NCI-H2107 treated with DMSO at 0.1 percent for 48 hours (cell line): Measurements from ENCODE around the gene SPRED3.
A peak's percentile ranks its signal among the peaks of the same experiment; 100 is the strongest.

ENCODE experiments used
- DNase-seq: peaks from one replicate; lab custom pipeline; 2025; ENCODE audit not compliant: unreplicated experiment; lab: John Stamatoyannopoulos, UW

SPRED3 gene

GRCh38 chr19:38371081-38371480 lies 17.4 kb upstream of the SPRED3 start:
- no peak for DNase-seq

- DNase-seq = no peak
These were observed 14.6 kb upstream of the SPRED3 start for GRCh38 chr19:38373907-38374331.

DNA sequence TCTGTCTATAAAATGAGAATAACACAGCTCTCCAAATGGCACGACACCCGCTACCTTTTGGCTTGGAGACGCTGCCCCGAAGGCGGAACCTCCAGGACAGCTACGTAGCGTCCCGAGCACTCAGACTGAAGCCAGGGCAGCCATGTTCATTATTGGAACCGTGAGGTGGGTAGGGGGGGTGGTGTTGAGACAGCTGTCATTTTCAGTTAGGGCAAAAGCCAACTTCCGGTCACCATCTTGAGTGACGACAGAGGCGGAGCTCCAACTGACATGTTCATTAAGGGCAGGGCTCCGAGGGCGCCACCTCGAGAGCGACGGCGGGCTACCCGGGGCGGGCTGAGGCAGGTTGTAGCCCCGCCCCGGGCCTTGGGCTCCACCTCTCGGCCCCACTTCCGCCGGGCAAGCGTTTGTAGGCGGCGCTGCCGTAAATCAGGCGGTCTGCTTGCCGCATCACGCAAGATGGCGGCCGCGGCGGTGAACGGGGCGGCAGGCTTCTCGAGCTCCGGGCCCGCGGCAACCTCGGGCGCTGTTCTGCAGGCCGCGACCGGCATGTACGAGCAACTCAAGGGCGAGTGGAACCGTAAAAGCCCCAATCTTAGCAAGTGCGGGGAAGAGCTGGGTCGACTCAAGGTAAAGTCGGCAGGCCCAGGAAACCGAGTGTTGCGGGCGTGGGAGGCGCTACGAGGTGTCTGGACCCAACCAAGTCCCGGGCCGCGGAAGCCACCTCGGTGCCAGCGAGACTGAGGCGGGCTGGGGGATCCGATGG lies 14.0 kb upstream of the SPRED3 start, which contains the start of gene PSMD8:
TSS of gene PSMD8 (plus strand) at position 240 of the 766 bp plus-strand sequence. CDS start at position 271, 31 bp downstream.
- DNase-seq = peak; percentile 97

DNA sequence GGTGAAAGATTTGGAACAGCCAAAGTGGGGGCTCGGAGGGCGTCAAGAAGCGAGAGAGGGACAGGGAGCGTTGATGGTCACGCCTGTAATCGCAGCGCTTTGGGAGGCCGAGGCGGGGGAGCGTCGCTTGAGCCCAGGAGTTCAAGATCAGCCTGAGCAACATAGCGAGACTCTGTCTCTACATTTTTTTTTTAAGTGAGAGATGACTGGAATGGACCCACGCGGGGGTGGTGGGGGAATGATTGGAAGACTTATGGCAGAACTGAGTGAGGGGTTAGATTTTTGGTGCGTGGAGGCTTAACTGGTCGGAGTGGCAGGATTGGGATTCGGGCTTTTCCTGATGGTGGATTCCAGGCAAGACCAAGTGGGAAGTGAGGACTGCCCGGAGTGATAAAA lies 13.4 kb upstream of the SPRED3 start:
- DNase-seq = no peak

DNA sequence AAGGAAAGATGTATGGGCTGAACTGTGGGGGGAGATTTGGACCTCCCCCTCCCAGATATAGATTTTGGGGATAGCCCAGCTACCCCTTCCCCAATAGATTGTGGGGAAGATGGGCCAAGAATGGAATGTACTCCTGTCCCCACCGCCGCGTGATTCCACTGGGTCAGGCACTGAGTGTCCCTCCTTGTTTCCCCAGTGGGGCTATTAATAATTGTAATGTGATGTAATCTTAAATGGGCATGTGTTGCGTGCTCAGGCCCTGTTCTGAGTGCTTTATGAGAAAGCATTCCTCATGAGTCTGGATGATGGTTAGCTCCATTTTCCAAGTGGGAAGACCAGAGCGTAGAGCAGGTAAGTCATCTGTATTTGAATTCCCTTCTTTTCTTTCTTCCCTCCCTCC lies 12.7 kb upstream of the SPRED3 start:
- DNase-seq = no peak

GRCh38 chr19:38376576-38376975 lies 11.9 kb upstream of the SPRED3 start:
- no peak for DNase-seq

GRCh38 chr19:38377052-38377451 lies 11.4 kb upstream of the SPRED3 start:
- no peak for DNase-seq

DNA sequence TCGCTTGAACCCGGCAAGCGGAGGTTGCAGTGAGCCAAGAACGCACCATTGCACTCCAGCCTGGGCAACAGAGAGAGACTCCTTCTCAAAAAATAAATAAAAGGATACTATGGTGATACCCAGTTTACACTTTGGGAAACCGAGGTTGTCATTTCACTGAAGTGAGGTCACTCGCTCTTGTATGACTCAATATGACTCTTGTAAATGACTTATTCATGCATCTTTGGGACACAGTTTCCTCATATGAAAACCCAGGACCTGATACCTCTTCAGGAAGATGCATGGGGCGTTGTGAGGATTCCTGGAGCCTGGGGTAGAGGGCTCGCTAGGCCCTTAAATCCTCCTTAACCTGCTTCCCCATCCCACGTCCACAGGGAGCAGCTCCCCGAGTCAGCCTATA lies 9.6 kb upstream of the SPRED3 start:
- no peak for DNase-seq

DNA sequence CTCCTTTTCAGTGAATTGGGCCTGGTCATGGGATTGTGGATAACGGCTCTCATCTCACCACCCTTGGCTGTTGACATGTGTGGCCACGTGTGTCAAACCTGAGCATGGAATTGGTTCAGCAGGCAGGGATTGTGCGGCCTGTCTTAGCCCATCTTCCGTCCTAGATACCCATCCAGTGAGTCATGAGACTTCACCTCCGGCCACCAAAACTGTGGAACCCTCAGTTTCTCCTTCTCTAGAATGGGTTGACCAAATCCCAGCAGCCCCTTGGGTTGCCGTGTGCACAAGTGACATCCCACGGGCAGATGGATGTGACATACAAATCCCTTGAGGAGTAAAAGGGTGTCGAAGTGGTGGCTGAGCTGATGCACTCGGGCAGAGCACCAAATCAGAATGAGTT lies 7.4 kb upstream of the SPRED3 start:
- DNase-seq = no peak

DNA sequence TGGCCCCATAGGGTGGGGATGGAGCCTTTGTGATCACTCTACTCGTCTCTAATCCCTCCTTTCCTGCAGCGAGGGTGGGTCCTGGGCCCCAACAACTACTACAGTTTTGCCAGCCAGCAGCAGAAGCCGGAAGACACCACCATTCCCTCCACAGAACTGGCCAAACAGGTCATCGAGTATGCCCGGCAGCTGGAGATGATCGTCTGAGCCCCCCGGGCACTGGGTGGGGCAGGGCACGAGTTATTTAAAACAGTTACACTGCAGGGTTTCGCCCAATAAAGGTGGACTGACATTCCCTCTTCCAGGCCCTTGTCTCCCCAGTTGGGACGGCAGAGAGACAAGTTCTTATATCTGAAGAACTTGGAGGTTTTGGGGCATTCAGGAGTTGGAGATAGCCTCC lies 5.3 kb upstream of the SPRED3 start:
- DNase-seq = no peak

DNA sequence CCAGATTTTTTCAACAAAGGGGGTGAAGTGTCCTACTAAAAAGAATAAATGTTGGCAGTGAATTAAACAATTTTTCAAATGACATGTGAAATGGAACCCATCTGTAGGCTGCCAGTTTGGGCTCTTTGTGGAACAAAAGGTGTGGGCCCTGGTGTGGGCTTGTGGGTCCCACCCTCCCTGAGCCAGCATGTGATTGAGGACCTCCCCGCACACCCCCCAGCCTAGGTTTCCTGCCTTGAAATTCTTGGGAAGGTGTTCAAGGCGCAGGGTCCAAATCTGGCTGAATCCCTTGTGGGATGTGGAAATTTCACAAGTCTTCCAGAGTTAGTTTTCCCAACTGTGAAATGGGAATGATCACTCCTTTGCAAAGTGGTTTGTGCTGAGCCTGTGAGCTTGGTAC lies 4.8 kb upstream of the SPRED3 start:
- DNase-seq = no peak

DNA sequence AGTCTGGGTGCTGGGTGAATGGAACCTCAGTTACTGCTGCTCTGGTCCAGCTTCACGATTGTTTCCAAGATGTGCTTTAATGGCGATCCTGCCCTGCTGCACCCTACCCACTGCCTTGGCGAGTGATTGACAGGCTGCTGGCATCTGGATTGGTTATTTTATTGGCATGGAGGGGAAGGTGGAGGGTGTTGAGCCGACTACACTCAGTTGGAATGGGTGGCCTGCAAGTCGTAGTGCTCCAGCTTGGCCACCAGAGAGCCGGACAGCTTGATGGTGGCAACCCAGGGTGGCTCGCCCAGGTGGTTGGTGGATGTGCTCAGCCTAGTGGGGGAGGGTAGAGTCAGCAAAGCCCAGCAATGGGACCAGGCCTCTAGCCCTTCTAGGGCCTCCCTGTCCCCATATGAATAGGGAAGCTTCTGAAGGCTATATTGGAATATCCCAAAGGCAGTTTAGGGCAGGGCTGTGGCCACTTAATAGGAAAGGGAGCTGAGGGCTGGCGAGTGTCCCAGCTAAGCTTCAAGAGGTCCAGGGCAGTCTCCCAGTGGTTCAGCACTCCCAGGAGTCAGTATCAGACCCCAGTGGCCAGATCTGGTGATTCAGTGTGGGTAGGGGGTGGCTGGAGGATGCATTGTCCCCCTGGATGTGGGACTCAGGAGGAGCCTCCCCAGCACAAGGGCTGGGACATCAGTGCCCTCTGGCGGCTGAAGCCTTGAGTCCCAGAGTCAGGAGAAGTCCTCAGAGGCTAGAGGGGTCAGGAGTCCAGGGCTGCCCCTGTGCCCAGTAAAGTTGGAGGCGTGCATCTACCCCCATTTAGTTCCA lies 4.1 kb upstream of the SPRED3 start:
- no peak for DNase-seq

GRCh38 chr19:38385057-38385803 lies 3.3 kb upstream of the SPRED3 start:
- DNase-seq = no peak

DNA sequence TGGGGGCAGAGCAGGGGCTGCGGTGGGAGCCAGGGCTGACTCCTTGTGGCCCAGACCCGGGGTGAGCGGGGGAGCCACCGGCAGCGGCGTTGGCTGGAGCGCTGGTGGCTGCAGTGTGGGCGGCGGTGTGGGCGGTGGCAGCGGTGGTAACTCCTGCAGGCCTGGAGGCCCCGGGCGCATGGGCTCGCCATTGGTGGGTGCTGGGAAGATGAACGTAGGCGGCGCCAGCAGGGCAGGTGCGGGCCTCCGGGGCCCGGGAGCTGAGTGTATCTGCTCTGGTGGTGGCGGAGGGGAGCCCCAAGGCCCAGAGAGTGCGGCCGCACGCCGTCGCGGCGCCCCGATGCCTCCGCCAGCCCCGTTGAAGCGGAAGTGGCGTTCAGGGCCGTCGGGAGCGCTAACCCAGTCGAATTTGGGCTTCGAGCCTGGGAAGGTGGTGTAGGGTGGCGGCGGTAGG lies 2.7 kb upstream of the SPRED3 start:
- no peak for DNase-seq

DNA sequence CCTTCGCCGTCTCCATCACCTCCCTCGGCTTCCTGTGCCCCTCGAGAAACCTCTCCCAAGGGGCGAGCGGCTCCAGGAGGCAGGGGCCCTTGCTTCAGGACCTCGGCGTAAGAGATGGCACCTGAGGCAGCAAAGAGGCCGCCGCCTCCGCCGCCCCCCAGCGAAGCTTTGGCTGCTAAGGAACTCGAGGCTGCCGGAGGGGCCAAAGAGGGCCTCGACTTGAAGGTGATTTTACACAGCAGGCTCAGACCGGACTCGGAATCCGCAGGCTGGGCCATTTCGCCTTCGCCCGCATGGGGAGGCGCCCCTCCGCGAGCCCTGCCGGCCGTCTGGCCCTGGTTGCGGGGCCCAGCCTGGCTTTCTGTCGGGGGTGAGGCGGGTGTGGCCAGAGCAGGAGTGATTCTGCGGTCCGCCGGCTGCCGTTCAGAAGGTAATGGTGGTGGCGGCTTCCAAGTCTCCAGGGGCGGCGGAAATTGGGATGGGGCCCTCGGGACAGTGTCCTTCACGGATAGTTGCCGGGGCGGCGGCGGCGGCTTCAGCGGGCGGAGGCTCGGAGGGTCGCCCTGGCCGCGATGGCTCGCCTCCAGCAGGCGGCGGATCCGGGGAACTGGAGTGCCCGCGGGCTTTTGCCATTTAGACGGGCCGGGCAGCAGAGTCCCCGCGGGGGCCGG lies 2.1 kb upstream of the SPRED3 start:
- DNase-seq = no peak

- DNase-seq = no peak
These were observed 1.4 kb upstream of the SPRED3 start for GRCh38 chr19:38386971-38387549.

GRCh38 chr19:38387550-38388348 lies 748 bp upstream of the SPRED3 start, which contains the start of gene GGN:
GGN (minus strand) TSS chr19:38388034; CDS start chr19:38387261, 773 bp downstream.
- peak; percentile 44 for DNase-seq

- no peak for DNase-seq
These were observed 816 bp downstream of the SPRED3 start for GRCh38 chr19:38389101-38389925.
